ENCODE results near the gene EIF4G1.

The EIF4G1 gene

DNA sequence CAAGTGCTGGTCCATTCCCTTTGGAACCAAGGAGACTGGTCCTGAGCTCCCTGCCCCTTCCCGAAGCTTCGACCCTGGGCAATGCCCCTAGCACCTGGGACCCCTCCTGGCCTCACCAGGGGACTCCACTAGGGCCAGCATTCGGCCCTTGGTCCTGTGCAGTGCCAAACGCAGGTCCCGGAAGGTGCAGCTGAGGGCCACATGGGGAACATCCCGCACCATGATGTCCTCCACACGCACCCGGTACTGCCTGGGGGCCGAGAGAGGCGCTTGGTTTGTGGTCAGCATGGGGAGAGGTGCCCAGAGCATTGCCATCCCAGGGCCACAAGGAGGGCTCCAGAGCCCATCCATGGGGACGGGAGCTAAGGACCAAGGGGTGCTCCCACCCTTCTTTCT, 39.1 kb downstream of the EIF4G1 start:
- no peak for DNase-seq

DNA sequence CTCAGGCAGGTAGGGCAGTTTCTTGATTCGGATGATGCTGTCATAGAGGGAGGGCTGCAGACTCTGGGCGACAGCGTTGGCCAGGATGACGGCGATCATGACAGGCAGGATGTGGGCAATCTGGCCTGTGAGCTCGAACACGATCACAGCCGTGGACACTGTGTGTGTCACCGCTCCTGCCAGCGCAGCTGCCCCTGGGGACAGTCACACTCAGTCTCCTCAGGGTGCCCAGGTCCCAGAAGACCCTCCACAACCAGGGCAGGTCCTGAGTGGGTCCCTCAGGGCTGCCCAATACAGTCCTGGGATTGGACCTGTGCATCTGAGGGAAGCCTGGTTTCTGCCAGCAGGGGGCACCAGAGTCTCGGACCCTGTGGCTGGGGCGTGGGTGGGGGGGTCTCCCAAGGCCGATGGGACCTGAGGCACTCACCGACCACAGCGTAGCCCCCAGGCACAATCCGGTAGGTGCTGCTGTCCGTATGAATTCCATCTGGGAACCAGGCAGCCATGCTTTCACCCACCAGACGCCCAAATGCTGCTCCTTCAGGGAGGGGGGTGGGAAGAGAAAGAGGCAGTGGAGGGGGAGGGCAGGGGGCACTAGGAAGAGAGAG, 39.8 kb downstream of the EIF4G1 start:
- DNase-seq, result no peak

DNA sequence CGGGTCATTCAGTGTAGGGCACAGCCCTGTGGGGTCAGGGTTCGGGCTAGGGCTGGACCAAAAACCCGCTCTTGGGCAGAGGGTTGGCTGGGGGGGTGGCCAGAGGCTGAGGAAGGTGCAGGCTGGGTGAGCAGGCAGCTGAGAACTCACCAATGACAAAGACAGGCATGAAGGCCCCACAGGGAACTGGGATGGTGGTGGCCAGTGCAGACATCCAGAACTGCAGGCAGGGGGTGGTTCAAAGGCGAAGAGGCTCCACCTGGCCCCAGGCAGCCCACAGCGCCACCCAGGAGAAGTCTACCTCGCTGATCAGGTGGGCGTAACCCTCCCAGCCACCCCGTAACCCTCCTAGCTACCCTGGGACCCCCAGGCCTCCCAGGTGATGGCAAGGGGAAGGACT, 40.3 kb downstream of the EIF4G1 start:
- DNase-seq, result no peak

DNA sequence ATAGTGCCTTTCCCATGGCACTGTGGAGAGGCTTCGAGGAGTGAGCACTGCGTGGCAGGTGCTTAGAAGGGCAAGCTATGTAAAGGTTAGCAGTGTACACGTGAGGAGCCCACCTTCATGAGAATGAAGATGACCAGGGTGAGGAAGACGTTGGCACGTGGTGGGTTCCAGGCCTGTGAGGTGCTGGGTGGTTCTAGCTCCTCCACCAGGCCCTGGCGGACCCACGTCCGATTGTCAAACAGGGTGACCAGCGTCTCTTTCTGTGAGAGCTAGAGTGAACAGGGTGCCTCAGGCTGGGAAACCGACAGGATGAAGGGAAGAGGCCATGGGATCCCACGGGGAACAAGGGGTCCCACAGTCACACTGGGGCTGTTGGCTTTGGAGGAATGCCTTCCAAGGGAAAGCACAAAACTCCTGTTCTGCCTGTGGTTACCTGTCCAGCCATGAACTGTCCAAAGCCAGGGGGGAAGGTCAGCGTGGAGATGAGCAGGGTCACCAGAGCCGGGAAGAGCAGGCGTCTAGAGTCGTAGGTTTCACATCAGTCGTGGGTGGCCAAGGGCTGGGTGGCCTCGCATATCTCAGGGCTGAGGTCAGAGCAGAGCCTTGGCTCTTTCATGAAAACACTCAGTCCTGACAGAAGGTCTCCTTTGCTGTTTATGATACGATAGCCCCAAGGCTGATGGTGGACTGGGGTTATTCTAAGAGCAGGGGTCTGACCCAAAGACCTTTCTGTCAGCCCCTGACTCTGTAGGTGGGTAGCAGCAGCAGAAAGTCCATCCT, 41.0 kb downstream of the EIF4G1 start:
- DNase-seq, result no peak

DNA sequence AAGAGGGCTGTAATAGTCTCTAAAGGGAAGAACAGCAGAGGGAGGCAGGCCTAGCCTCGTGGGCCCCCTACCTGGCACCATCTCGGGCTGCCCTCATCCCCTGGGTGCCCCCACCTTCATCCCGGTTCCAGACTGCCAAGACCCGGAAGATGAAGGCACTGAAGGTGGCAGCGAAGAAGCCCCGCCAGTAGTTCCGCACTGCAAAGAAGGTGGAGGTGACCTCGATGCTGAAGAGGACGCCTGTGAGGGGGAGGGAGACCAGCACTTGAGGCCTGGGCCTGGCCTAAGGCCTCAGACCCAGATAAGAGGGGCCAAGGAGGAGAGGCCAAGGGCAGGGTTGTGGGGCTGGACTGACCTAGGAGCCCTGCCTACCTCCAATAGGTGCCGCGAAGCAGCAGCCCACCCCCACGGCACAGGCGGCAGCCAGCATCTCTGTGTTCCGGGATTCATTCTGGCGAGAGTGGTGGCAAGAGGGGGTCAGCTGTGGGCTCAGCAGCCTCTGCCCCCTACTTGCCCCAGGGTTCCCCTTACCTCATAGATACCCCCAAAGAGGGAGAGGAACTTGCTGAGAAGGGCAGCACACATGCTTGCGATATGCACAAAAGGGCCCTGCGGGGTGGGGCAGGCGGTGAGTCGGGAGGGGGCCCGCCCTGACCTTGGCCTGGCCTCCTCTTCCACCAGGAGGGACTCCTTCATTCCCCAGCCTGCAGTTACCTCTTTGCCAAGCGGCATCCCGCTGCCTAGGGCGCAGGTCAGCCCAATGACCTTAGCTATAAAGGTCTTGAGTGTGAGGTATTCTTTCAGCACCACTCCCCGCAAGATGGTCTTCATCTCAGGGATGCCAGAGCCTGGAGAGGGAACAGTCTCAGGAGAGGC, 43.1 kb downstream of the EIF4G1 start:
- no peak for DNase-seq

DNA sequence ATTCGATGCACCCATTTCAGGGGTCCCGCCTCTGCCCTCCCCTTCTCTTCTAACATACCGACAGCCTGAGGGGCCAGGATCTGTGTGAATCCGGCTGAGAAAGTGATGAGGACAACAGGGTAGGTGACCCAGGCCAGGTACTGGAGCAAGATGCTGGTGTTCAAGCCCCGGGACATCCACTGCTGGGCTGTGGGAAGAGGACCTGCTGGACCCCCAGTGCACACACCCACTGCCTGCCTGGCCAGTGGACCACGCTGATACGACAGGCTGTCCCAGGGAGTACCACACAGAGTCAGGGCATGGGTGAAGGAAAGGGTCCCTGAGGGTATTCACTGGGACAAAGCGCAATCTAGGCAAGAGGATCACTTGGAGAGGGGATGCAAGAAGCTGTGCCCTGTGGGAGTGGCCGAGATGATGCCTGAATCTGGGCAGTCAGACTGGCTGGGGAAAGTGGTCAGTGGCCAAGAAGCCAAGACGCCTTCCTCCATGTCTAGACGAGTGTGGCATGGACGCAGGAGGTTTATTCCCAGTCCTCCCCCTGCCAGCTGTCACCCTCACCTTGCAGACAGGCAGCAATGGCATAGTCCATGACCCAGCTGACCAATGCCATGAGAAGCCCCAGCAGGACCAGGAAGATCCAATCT, 43.8 kb downstream of the EIF4G1 start:
- DNase-seq, result no peak

DNA sequence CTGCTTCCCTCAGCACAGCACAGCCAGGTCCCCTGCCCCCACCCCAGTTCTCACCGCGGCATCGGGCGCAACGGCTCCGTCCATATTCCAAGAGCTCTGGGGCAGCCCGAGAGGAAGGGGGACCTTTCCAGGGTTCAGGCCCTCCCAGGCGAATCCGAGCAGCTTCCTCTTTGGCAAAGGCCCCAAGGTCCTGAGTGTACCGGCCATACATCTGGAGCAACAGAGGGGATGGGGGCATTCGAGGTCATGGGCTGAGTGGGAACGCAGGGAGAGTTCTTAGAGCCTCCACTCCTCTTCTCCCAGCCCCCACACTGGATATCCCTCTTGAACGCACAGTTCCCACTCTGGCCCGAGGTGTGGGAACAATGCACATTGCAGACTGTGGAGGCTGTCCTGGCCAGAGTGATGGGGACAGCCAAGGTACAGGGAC, 44.5 kb downstream of the EIF4G1 start:
- DNase-seq, result no peak

DNA sequence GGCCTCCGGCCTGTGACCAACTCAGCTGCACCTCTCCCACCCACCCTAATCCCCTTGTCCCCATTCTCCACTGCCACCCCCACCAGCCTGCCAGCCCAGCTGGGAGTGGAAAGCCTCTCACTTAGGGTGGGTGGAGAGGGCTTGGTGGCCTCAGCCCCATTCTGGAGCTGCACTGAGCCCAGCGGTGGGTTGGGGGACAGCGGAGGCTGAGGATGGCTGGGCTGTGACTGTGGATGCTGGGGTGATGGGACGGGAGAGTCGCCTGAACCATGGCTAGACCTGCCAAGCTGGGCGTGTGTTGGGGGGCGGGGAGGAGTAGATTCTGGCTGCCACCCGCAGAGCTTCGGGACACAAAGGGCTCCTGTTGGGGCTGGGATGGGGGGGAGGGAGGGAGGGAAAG, 45.2 kb downstream of the EIF4G1 start:
- DNase-seq, result no peak

DNA sequence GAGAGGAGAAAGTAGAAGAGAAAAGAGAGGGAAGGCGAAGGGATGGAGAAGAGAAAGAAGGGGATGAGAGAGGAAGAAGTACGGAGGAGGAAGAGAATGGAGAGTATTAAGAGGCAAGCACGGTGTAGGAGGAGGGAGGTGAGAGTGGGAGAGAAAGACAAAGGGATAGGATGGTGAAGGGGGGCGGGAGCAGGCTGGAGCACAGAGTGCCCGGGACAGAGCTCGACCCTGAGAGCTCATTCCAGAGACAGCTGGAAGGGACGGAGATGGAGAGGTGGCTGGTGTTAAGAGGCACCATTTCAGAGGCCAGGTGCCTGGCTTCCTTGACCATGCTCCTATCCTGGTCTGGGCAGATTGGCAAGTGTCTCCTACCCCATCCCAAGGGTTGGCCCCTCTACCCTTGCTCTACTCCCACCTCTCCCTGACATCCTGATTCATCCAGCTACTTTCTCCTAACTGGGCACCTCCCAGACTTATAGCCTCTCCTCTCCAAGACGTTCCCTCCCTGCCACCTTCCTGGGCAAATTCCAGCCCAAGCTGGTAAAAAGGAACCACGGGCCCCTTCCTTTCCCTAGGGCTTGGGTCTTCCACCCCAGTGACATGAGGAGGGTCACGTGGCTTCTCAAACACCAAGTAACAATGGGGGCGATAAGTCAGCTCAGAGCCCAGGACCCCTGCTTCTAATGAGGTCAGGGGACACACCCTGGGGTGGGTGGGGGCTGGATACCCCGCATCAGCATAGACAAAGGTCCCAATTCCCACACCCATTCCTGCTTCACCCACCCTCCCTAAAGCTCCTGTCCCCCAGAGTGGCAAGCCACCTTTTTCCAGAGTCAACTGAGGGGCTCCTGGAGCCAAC, 45.9 kb downstream of the EIF4G1 start:
- DNase-seq, result no peak

DNA sequence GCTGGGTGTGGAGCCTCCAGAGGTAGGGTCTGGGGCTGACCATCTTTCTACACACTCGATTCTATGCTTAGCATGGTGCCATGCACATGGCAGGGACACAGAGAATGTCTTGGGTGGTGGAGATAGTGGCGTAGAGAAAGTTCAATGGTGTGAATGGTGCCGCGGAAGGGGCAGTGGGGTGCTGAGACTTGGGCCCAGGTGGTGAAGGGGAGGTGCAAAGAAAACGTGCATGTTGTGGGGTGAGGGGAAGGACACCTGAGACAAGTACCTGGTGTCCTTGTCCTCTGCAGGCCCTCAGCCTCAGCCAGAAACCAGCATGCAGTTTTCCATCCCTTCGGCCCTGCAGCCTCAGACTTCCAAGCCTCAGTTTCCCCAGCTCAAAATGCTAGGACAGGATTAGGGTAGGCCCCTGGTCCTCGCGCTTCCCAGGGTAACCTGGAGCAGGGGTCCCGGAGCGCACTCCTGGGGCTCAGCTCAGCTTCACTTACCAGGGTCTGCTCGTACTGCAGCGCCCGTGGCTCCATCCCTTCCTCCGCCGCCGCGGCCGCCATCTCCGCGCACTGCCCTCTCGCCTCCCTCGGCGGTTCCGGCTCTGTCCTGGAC, 46.6 kb downstream of the EIF4G1 start:
- DNase-seq, result no peak

DNA sequence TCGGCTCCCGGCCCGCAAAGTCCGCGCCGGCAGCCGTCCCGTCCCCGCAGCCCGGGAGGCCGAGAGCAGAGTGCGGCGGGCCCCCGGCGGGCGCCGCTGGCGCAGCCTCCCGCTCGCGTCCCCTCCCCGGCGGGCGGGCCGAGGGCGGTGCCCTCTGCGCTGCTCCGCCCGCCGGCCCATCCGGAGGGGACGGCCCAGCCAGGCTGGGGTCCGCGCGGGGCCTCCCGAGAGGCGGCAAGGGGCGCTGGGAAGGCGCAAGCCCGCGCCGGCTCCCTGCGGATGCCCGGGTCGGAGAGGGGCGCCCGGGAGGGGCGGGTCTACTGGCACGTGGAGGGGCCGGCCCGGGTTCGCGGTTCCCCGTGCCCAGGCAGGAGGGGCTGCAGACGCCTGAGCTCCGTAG, 47.1 kb downstream of the EIF4G1 start, which contains the start of the genes CLCN2 and POLR2H:
Gene CLCN2, minus strand, starts transcription at position 74 of the 400 bp plus-strand sequence. CDS start 126 bp downstream, outside the sequence.
Gene POLR2H, plus strand, starts transcription at position 179 of the 400 bp plus-strand sequence. CDS start 1,783 bp downstream, outside the sequence.
- peak; percentile 80 for DNase-seq

DNA sequence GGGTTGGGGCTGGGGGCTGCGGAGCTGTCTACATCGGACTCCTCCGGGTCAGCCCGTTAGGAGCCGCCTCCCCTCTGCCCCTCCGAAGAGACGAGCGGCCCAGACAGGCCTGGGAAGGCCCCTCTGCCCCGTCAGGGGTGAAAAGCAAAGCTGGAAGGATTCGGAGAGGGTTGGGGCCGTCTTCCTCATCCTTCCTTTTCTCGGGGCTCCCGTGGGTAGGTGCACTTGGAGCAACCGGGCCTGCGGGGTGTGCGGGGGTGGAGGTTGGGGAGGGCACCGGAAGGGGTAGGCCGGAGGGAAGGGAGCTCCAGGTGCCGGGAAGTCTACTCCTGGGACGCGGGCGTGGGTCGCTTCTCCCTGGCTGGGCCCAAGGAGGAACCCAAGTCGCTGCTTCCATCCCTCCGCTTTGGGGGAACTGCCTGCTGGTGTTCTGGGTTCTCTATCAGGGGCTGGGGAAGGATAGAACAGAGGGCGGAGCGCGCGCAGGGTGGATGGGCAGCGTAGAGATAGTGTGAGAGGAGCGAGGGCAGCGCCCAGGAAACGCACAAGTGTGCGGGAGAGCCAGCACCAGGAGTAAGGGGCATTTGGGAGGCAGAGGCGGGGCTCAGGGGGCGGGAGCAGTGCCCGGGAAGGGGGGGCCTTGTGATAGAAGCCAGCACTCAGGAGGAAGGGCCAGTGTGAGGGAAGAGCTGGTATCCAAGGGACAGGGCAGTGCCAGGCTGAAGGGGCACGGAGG, 47.7 kb downstream of the EIF4G1 start:
- peak; percentile 71 for DNase-seq

DNA sequence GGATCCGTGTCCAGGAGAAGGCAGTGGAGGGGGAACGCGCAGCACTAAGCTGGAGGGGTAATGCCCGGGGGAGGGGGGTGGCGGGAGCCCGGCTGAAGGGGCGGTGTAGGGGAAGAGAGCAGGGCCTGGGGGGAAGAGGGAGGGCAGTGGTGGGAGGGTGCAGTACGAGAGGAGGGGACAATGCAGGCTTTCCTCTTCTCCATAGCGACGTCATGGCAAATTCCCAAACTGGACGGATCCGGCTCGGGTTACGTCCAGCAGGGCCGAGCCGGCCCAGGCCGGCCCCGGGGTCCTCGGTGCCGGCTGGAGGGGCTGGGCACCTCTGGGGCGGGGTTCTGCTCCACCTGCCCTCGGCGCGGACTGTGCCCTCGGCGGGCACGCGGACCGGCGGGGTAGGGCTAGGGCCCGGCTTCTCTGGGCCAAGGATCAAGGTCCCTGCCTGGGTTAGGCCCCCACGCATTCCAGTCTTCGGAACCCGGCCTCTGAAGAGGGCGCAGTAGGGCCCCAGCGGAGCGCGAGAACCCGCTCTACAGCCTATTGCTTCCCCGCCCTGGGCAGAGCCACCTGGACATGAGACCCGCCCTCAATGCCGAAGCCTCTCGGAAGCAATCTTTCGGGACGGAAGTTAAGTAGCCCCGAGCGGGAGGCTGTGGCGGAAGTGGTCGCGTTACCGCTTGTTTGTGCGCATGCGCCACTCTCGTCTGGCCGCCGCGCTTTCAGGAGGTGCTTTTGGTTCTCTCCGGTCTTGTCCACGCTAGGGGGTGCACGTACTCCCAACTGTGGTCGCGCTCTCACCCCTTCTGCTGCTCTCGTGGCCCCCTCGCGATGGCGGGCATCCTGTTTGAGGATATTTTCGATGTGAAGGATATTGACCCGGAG, 48.5 kb downstream of the EIF4G1 start:
- DNase-seq, result peak; percentile 96

DNA sequence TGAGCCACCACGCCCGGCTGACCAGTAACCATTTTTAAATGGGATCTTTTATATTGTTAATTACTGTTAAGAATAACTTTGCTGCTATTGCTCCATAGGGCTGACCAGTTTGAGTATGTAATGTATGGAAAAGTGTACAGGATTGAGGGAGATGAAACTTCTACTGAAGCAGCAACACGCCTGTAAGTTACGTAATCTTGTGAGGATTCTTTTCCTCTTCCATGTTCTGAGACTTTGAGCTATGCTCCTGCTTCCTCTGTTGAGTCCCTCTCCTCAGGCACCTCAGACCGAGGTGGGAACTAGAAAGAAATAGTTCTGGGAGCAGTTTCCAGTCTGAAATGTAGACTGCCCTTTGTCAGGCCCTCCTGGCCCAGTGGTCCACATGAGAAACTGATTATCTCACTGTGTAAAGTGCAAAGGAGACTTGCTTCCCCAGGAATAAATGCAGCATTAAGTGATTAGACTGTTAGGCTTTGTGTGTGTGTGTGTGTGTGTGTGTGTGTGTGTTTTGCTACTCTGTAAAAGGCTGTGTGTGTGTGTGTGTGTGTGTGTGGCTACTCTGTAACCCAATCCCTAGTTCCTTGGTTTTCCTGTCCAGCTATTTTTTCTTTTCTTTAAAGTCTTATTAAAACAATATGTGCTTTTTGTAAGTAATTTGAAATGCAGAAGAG, 52.3 kb downstream of the EIF4G1 start:
- DNase-seq, result no peak

DNA sequence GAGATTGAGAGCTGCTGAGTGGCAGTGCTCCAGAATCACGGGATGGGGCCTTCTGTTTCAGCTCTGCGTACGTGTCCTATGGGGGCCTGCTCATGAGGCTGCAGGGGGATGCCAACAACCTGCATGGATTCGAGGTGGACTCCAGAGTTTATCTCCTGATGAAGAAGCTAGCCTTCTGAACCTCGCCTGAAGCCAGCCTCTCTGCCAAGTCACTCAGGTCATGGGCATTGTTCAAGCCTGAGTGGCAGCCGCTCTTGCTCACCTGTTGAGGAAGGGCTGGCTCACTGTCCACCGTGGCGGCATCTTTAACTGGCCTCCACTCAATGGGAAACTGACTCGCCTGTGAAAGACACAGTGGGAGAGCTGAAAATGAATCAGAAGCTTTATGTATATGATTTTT, 53.7 kb downstream of the EIF4G1 start:
- DNase-seq, result no peak

DNA sequence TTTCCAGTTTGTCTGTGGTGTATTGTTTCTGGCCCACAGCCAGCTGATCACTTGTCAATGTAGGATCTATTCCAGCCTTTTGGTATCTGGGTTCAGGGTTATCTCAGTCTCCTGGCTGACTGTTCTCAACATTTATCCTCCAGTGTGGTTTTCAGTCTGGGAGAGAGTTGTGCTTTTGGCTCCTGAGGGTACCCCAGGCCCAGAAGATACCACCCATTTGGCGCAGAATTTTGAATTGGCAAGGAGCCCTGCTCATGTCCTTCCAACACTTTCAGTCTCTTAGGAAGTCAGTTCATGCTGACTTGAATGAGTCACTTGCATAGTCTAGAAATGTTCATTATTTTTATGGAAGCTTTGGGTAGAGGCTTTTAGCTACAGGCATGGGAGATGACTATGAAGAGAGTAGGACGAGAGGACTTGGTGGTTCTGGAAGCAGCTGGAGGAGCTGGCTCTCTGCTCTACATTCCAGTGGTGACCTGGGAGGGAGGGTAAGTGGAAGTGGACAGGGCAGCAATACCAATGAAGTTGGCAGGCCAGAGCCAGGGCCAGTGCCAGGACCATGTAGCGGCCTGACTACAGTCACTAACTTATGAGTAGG, 54.3 kb downstream of the EIF4G1 start:
- DNase-seq, result no peak

DNA sequence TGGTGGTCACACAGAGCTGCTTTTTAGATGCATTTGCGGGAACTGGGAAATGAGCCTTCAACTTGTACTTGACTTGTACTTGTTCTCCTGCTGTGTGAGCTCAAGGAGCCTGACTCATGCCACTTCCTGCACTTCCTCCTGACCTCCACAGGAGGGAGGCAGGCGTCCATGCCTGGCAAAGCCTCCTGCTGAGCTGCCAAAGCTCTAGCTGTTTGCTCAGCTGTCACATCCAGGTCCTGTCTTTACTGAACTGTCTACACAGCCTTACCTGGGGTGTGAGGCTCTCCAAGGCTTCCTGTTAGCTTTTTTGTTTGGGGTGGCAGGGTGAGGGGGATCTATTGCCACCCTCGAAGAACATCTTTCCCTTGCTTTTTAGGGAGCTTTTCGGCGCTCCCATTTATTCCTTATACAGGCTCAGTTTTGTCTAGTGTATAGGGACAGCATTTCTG, 57.2 kb downstream of the EIF4G1 start:
- peak; percentile 86 for DNase-seq

DNA sequence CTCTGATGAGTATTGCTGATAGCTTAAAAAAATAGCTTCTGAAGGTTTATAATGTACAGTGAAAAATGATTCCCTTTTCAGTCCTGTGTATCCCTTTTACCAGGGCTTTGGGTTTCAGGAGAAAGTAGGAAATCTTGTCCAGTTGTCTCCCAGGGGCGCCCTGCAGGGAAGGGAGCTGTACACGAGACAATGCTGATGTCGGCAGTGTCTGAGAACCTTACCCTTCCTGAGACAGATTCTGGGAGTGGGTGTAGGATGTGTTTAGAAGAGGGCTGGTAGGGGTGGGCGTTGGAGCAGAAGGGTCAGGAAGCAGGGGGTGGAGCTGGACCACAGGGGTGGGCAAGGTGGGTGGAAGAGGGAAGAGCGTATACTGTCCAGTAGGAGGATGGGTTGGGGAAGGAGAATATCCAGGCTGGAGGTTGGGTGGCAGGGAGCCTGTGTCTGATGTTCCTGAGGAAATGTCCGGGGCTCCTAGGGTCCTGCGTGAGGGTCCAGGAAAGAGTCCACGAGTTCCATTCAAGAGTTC, 58.0 kb downstream of the EIF4G1 start:
- no peak for DNase-seq

All from right forelimb (tissue), 1 donor.